Liver (tissue), 3 donors: ENCODE measurements around the gene OR13C9.

Experiments
- CTCF ChIP-seq: fragments of 150-350 bp; IDR thresholded peaks from 2 replicates; pipeline ENCODE4 v1.5.1; 2017; ENCODE audit warnings: improper control_type of control experiment, low read depth, low read length; ENCODE audit not compliant: missing input control
- EGR1 ChIP-seq, 2 donors: IDR thresholded peaks; 2 replicates each; pipeline ENCODE4 v1.6.1; 2016 to 2018; ENCODE audit warnings: antibody characterized with exemption in 2 of 2, low read depth in 2 of 2
- FOXA1 ChIP-seq: IDR thresholded peaks from 2 replicates; pipeline ENCODE4 v1.6.1; 2016; ENCODE audit warnings: antibody characterized with exemption
- FOXA2 ChIP-seq: IDR thresholded peaks from 2 replicates; pipeline ENCODE4 v1.6.1; 2016; ENCODE audit warnings: antibody characterized with exemption
- GABPA ChIP-seq, 2 donors: IDR thresholded peaks in 1 of 2; conservative IDR thresholded peaks in 1 of 2; 2 replicates each; pipeline ENCODE4 v1.6.1; 2016; ENCODE audit warnings: antibody characterized with exemption in 2 of 2, mild to moderate bottlenecking in 1 of 2, moderate library complexity in 1 of 2
- JUND ChIP-seq, 2 donors: IDR thresholded peaks; 2 replicates each; pipeline ENCODE4 v1.6.1; 2016; ENCODE audit warnings: antibody characterized with exemption in 2 of 2
- MAX ChIP-seq: IDR thresholded peaks from 2 replicates; pipeline ENCODE4 v1.6.1; 2016; ENCODE audit warnings: antibody characterized with exemption
- NR2F2 ChIP-seq: IDR thresholded peaks from 2 replicates; pipeline ENCODE4 v1.6.1; 2016; ENCODE audit warnings: antibody characterized with exemption
- RAD21 ChIP-seq, 2 donors: IDR thresholded peaks; 2 replicates each; pipeline ENCODE4 v1.6.1; 2016; ENCODE audit warnings: antibody characterized with exemption in 2 of 2, mild to moderate bottlenecking in 2 of 2
- REST ChIP-seq: IDR thresholded peaks from 2 replicates; pipeline ENCODE4 v1.6.1; 2016; ENCODE audit warnings: antibody characterized with exemption, mild to moderate bottlenecking
- TAF1 ChIP-seq: conservative IDR thresholded peaks from 2 replicates; pipeline ENCODE4 v1.6.1; 2016; ENCODE audit warnings: antibody characterized with exemption, mild to moderate bottlenecking
- YY1 ChIP-seq: IDR thresholded peaks from 2 replicates; pipeline ENCODE4 v1.6.1; 2016; ENCODE audit warnings: antibody characterized with exemption, mild to moderate bottlenecking
- donor health status: healthy.
- donor health status: healthy.

- TF ChIP-seq NR2F2 (no peak), REST (no peak), RAD21 (IDR thresholded peaks at IDR 0.05) (no peak), CTCF (no peak), FOXA1 (no peak), EGR1 (IDR thresholded peaks at IDR 0.05; ENCODE audit: low read depth in 2 of 2) (no peak), YY1 (no peak), TAF1 (no peak), FOXA2 (no peak), JUND (IDR thresholded peaks at IDR 0.05) (no peak), GABPA (IDR thresholded peaks at IDR 0.05 in 1 of 2, conservative IDR thresholded peaks at IDR 0.05 in 1 of 2) (no peak), MAX (no peak)
Measured at GRCh38 chr9:104572612-104573011, 45.4 kb downstream of the OR13C9 start.
